Gastroesophageal sphincter (tissue), 3 donors: ENCODE results near the gene OR51E1.

ENCODE experiments used
- POLR2AphosphoS5 ChIP-seq: sonication (generic); formaldehyde crosslinking; IDR thresholded peaks from one replicate; pipeline ENCODE4 v1.6.1; 2017; ENCODE audit warnings: antibody characterized with exemption
- TF ChIP-seq, protein P1 (sequence below), 4 experiments: fragments of 200-600 bp in 2 of 4; fragments of 450-650 bp in 2 of 4; sonication (generic) in 1 of 4; IDR thresholded peaks; one replicate each; pipeline ENCODE4 v1.5.1; 2017 to 2019; ENCODE audit warnings: antibody characterized with exemption in 4 of 4, mild to moderate bottlenecking in 2 of 4, moderate library complexity in 2 of 4

DNA sequence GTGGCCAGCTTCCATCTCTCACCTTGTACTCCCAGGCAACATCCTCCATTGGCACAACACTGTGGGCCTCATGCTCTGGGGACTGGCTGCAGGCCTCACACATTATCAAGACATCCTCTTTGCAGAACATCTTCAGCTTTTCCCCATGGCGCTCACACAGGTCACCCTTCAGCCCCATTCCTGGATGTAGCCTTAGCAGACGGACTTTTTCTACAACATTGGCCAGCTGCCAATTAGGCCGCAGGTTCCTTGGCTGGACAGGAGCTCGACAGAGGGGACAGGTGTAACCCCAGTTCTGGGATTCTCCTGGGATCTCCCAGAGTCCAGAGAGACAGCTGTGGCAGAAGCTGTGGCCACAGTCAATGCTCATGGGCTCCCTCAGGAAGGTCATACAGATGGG, 38.7 kb upstream of the OR51E1 start:
- TF ChIP-seq, protein P1, sequence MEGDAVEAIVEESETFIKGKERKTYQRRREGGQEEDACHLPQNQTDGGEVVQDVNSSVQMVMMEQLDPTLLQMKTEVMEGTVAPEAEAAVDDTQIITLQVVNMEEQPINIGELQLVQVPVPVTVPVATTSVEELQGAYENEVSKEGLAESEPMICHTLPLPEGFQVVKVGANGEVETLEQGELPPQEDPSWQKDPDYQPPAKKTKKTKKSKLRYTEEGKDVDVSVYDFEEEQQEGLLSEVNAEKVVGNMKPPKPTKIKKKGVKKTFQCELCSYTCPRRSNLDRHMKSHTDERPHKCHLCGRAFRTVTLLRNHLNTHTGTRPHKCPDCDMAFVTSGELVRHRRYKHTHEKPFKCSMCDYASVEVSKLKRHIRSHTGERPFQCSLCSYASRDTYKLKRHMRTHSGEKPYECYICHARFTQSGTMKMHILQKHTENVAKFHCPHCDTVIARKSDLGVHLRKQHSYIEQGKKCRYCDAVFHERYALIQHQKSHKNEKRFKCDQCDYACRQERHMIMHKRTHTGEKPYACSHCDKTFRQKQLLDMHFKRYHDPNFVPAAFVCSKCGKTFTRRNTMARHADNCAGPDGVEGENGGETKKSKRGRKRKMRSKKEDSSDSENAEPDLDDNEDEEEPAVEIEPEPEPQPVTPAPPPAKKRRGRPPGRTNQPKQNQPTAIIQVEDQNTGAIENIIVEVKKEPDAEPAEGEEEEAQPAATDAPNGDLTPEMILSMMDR (IDR thresholded peaks at IDR 0.05) = no peak
- no peak for TF ChIP-seq POLR2AphosphoS5
